Measurements from ENCODE around the gene ACSL1.

GRCh38 chr4:184792950-184793555 lies 32.7 kb downstream of the ACSL1 start:
- TF ChIP-seq EZH2 (IDR thresholded peaks at IDR 0.05; ENCODE audit: insufficient read depth, poor library complexity, severe bottlenecking) = no peak
- TF ChIP-seq EZH2phosphoT487 (IDR thresholded peaks at IDR 0.05; ENCODE audit: insufficient read depth, low read depth) = no peak
